ENCODE data around the gene SQSTM1.

GRCh38 chr5:179798771-179799643 lies 21.7 kb upstream of the SQSTM1 start:
- TF ChIP-seq CTCF (IDR thresholded peaks at IDR 0.05), result no peak
- TF ChIP-seq EP300 (IDR thresholded peaks at IDR 0.05), result no peak
- TF ChIP-seq POLR2A (IDR thresholded peaks at IDR 0.05; ENCODE audit: low read length), result no peak
- TF ChIP-seq ELK1 (IDR thresholded peaks at IDR 0.05; ENCODE audit: low read depth, low read length), result no peak
- no peak for TF ChIP-seq MYC (IDR thresholded peaks at IDR 0.05; ENCODE audit: borderline replicate concordance, low read length)
- TF ChIP-seq REST (IDR thresholded peaks at IDR 0.05), result no peak
- TF ChIP-seq CHD2 (IDR thresholded peaks at IDR 0.05; ENCODE audit: low read length, partially characterized antibody), result no peak
- no peak for TF ChIP-seq NPAS2 (CRISPR knock-in tag; IDR thresholded peaks at IDR 0.05; ENCODE audit: borderline replicate concordance)
- TF ChIP-seq HDAC2 (IDR thresholded peaks at IDR 0.05), result no peak
- no peak for TF ChIP-seq PBX3 (IDR thresholded peaks at IDR 0.05)
- no peak for TF ChIP-seq MAZ (IDR thresholded peaks at IDR 0.05; ENCODE audit: borderline replicate concordance, low read depth, low read length)
- TF ChIP-seq RCOR1 (IDR thresholded peaks at IDR 0.05; ENCODE audit: low read depth, low read length), result no peak
- no peak for TF ChIP-seq SMC3 (IDR thresholded peaks at IDR 0.05)
- no peak for TF ChIP-seq CHD4 (IDR thresholded peaks at IDR 0.05; ENCODE audit: borderline replicate concordance)
